ENCODE measurements around the gene VASH2. TPM values are rescaled to one million over a fixed set of nuclear protein-coding genes. Genes with fewer than 3 reads are reported as not detected.

Gene VASH2
- total and polyA plus RNA-seq, 2 donors (not counting 1 experiment from before 2014, with no cell fraction given) = 0.17 to 0.22 TPM

DNA sequence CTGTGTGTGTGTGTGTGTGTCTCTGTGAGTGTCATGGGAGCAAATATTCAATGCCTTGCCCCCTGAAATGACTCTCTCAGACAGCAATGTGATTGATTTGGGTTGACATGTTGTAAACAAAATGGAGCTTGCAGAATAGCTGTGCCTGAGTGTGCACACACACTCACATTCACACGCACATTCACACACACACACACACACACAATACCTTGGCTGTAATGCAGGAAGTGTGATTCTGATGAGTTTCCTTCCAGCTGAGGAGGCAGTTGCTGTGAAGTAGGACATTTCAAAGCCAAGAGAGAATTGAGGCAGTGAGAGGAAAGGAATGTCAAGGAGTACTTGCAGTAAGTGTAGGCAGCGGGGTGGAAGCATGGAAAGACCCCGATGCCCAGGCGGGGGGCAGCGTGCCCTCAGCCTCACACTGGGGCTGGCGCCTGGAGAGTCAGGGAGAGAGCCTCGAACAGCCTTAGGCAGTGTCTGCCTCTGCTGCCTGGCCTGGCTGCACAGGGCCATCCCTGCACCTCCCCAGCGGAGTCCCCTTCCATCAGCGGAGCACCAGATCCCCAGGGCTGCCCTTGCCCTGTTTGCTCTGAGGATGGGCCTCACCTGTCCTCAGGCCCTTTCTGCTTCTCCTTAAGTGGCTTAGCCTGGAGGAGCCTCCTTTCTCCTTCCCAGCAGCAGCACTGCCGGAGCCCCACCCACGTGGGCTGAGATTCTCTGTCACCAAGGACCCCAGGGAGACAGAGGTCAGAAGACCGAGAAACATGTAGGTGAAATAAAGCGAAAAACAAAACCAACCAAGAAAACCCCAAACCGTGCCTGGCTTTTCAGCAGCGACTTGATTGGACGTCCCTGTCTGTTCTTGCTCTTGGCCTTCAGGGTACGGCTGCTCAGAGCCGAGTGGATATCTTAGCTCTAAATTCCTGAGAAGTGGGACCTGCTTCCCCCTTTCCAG lies 9.2 kb downstream of the VASH2 start:
- Histone ChIP-seq H3K36me3 (ENCODE audit: control insufficient read depth, insufficient read depth, low read length) (no peaks in the 10 kb centered on the region), H4K20me1 (ENCODE audit: control insufficient read depth, extremely low read depth, insufficient read depth, low read length) (no peaks in the 10 kb centered on the region), H3K9me3 (ENCODE audit: control insufficient read depth, insufficient read depth, low read depth, low read length) (no peaks in the 10 kb centered on the region), H3K4me2 (ENCODE audit: extremely low read depth, insufficient read depth, low read length) (no peak overlapping the region), H3K4me1 (ENCODE audit: control insufficient read depth, extremely low read depth, insufficient read depth, low read length) (no peaks in the 10 kb centered on the region), H3K4me3 (replicated peaks in 1 of 4; ENCODE audit: control extremely low read depth in 1 of 4, insufficient read depth in 1 of 4, low read depth in 3 of 4, low read length in 4 of 4) (no peak overlapping the region), H3K79me2 (ENCODE audit: control insufficient read depth, insufficient read depth, low read length) (no peaks in the 10 kb centered on the region), H3K27ac (ENCODE audit: insufficient read depth, low read length) (no peak overlapping the region), H2AFZ (ENCODE audit: low read length) (no peak overlapping the region), H3K27me3 (ENCODE audit: control insufficient read depth, insufficient read depth, low read length) (peaks cover 24% of the 10 kb centered on the region), H3K9ac (ENCODE audit: insufficient read depth, low read length) (no peak overlapping the region)
- DNase-seq (ENCODE audit: low read depth in 2 of 2) = no peak
- TF ChIP-seq CTCF (conservative IDR thresholded peaks at IDR 0.05 in 1 of 2, IDR thresholded peaks at IDR 0.05 in 1 of 2; ENCODE audit: low read depth in 1 of 2, low read length in 2 of 2) (no peak), EZH2 (IDR thresholded peaks at IDR 0.05; ENCODE audit: low read length, missing control alignments) (no peak)

DNA sequence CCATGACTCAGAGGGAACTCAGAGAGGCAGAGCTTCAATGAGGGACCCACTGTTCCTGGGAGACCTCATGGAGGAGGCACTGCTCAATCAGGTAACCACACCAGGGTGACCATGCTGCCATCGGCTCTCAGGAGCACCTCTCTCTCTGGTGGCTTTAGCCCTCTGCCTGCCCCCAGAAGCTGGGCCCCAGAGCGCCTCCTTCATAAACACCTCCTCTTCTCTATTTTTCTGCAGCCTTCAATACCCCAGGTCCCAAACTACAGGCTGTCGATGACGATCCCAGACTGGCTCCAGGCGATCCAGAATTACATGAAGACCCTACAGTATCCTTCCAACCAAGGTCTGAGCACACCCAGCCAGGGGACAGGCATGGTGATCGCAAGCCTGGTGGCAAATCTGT lies 10.6 kb downstream of the VASH2 start:
- Histone ChIP-seq H4K20me1 (ENCODE audit: control insufficient read depth, extremely low read depth, insufficient read depth, low read length) (no peaks in the 10 kb centered on the region), H3K9ac (ENCODE audit: insufficient read depth, low read length) (no peak overlapping the region), H2AFZ (ENCODE audit: low read length) (no peak overlapping the region), H3K4me2 (ENCODE audit: extremely low read depth, insufficient read depth, low read length) (no peak overlapping the region), H3K79me2 (ENCODE audit: control insufficient read depth, insufficient read depth, low read length) (no peaks in the 10 kb centered on the region), H3K9me3 (ENCODE audit: control insufficient read depth, insufficient read depth, low read depth, low read length) (no peaks in the 10 kb centered on the region), H3K36me3 (ENCODE audit: control insufficient read depth, insufficient read depth, low read length) (no peaks in the 10 kb centered on the region), H3K4me3 (replicated peaks in 1 of 4; ENCODE audit: control extremely low read depth in 1 of 4, insufficient read depth in 1 of 4, low read depth in 3 of 4, low read length in 4 of 4) (no peak overlapping the region), H3K27ac (ENCODE audit: insufficient read depth, low read length) (no peak overlapping the region), H3K4me1 (ENCODE audit: control insufficient read depth, extremely low read depth, insufficient read depth, low read length) (no peaks in the 10 kb centered on the region), H3K27me3 (ENCODE audit: control insufficient read depth, insufficient read depth, low read length) (peaks cover 12% of the 10 kb centered on the region)
- no peak for DNase-seq (ENCODE audit: low read depth in 2 of 2)
- TF ChIP-seq CTCF (conservative IDR thresholded peaks at IDR 0.05 in 1 of 2, IDR thresholded peaks at IDR 0.05 in 1 of 2; ENCODE audit: low read depth in 1 of 2, low read length in 2 of 2) (no peak), EZH2 (IDR thresholded peaks at IDR 0.05; ENCODE audit: low read length, missing control alignments) (no peak)

DNA sequence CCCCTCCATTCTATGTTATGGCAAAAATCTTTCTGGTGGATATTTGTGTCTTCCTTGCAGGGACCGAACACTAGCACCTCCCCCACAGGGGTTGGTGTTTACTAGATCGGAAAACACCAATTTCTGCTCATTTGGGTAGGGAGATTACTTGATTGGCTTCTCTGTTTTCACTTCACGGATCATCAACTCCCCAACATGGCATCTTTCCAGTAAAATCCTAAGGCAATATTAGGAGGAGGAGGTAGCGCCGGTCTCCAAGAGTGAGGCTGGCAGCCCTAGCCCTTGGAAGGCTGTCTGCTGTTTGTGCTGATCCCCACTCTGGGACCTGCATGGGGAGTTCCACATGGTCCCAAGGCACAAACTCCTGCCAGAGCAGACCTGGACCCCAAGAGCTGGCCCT lies 12.2 kb downstream of the VASH2 start:
- Histone ChIP-seq H3K9me3 (ENCODE audit: control insufficient read depth, insufficient read depth, low read depth, low read length) (no peaks in the 10 kb centered on the region), H3K79me2 (ENCODE audit: control insufficient read depth, insufficient read depth, low read length) (no peaks in the 10 kb centered on the region), H3K36me3 (ENCODE audit: control insufficient read depth, insufficient read depth, low read length) (no peaks in the 10 kb centered on the region), H3K4me3 (replicated peaks in 1 of 4; ENCODE audit: control extremely low read depth in 1 of 4, insufficient read depth in 1 of 4, low read depth in 3 of 4, low read length in 4 of 4) (no peak overlapping the region), H3K4me2 (ENCODE audit: extremely low read depth, insufficient read depth, low read length) (no peak overlapping the region), H3K27ac (ENCODE audit: insufficient read depth, low read length) (no peak overlapping the region), H3K27me3 (ENCODE audit: control insufficient read depth, insufficient read depth, low read length) (peaks cover 7% of the 10 kb centered on the region), H3K4me1 (ENCODE audit: control insufficient read depth, extremely low read depth, insufficient read depth, low read length) (no peaks in the 10 kb centered on the region), H2AFZ (ENCODE audit: low read length) (no peak overlapping the region), H4K20me1 (ENCODE audit: control insufficient read depth, extremely low read depth, insufficient read depth, low read length) (no peaks in the 10 kb centered on the region), H3K9ac (ENCODE audit: insufficient read depth, low read length) (no peak overlapping the region)
- no peak for TF ChIP-seq EZH2 (IDR thresholded peaks at IDR 0.05; ENCODE audit: low read length, missing control alignments)
- no peak for TF ChIP-seq CTCF (conservative IDR thresholded peaks at IDR 0.05 in 1 of 2, IDR thresholded peaks at IDR 0.05 in 1 of 2; ENCODE audit: low read depth in 1 of 2, low read length in 2 of 2)
- DNase-seq (ENCODE audit: low read depth in 2 of 2) = no peak

Data from fibroblast of lung (primary cell).